DOHH2 (cell line): Measurements from ENCODE around the gene SMIM3.
A peak's percentile ranks its signal among the peaks of the same experiment; 100 is the strongest.

Experiments used
- H3F3A ChIP-seq: fragments of 200-600 bp; sonication (generic), shearing (Covaris generic); 2 replicates; pipeline ENCODE4 v1.6.0; 2016; ENCODE audit warnings: antibody characterized with exemption, mild to moderate bottlenecking; ENCODE audit not compliant: control insufficient read depth, insufficient read depth
- H3K27ac ChIP-seq: fragments of 200-600 bp; sonication (generic); 2 replicates; pipeline ENCODE4 v1.5.1; 2014; ENCODE audit warnings: low read depth, mild to moderate bottlenecking, low read length, moderate library complexity
- H3K27me3 ChIP-seq: fragments of 200-600 bp; sonication (generic); 2 replicates; pipeline ENCODE4 v1.6.1; 2014; ENCODE audit warnings: mild to moderate bottlenecking, low read length, mixed read lengths; ENCODE audit not compliant: control insufficient read depth
- H3K36me3 ChIP-seq: fragments of 200-600 bp; sonication (generic); 2 replicates; pipeline ENCODE4 v1.6.1; 2014; ENCODE audit warnings: mild to moderate bottlenecking, low read length, moderate library complexity, mixed read lengths; ENCODE audit not compliant: control insufficient read depth
- H3K4me1 ChIP-seq: fragments of 200-600 bp; sonication (generic); 2 replicates; pipeline ENCODE4 v1.6.1; 2014; ENCODE audit warnings: mild to moderate bottlenecking, low read length, mixed read lengths; ENCODE audit not compliant: control insufficient read depth
- H3K4me2 ChIP-seq: fragments of 200-600 bp; sonication (generic); 2 replicates; pipeline ENCODE4 v1.6.0; 2014; ENCODE audit warnings: mild to moderate bottlenecking, low read length, moderate library complexity
- H3K4me3 ChIP-seq: fragments of 200-600 bp; sonication (generic); 2 replicates; pipeline ENCODE4 v1.5.1; 2014; ENCODE audit warnings: mild to moderate bottlenecking, low read length, mixed read lengths
- H3K79me2 ChIP-seq: fragments of 200-600 bp; sonication (generic); 2 replicates; pipeline ENCODE4 v1.6.1; 2014; ENCODE audit warnings: mild to moderate bottlenecking, low read length, mixed read lengths; ENCODE audit not compliant: control insufficient read depth
- H3K9me2 ChIP-seq: fragments of 200-600 bp; sonication (generic); replicated peaks from 2 replicates; pipeline ENCODE4 v1.6.1; 2014; ENCODE audit warnings: mild to moderate bottlenecking, low read length, mixed read lengths; ENCODE audit not compliant: control insufficient read depth
- H3K9me3 ChIP-seq: fragments of 200-600 bp; sonication (generic); 2 replicates; pipeline ENCODE4 v1.6.1; 2014; ENCODE audit warnings: antibody characterized with exemption, low read length, mixed read lengths; ENCODE audit not compliant: control insufficient read depth, insufficient read depth
- H4K20me1 ChIP-seq: fragments of 200-600 bp; sonication (generic); 2 replicates; pipeline ENCODE4 v1.6.0; 2014; ENCODE audit warnings: low read depth, mild to moderate bottlenecking, antibody characterized with exemption, low read length, moderate library complexity; ENCODE audit not compliant: control insufficient read depth, insufficient read depth
- CTCF ChIP-seq: fragments of 200-600 bp; sonication (generic); IDR thresholded peaks from one replicate; pipeline ENCODE4 v1.5.1; 2014; ENCODE audit warnings: antibody characterized with exemption, mild to moderate bottlenecking, low read depth, low read length; ENCODE audit not compliant: poor library complexity, severe bottlenecking
- EZH2phosphoT487 ChIP-seq: fragments of 200-600 bp; sonication (generic); IDR thresholded peaks from 2 replicates; pipeline ENCODE4 v1.6.1; 2017; ENCODE audit warnings: borderline replicate concordance, mild to moderate bottlenecking, antibody characterized with exemption, low read length, moderate library complexity, mixed read lengths

Gene SMIM3

GRCh38 chr5:150779397-150780186 lies 1.0 kb downstream of the SMIM3 start:
- TF ChIP-seq EZH2phosphoT487 = no peak
- TF ChIP-seq CTCF = no peak
- Histone ChIP-seq H4K20me1 (no peaks in the 10 kb centered on the region), H3K27ac (peak overlapping the region; percentile 50), H3K9me2 (no peaks in the 10 kb centered on the region), H3K4me2 (peak overlapping the region; percentile 33), H3K4me1 (peaks cover 28% of the 10 kb centered on the region), H3F3A (no peaks in the 10 kb centered on the region), H3K79me2 (no peaks in the 10 kb centered on the region), H3K36me3 (no peaks in the 10 kb centered on the region), H3K4me3 (no peak overlapping the region), H3K27me3 (peaks cover 15% of the 10 kb centered on the region), H3K9me3 (no peaks in the 10 kb centered on the region)

GRCh38 chr5:150780187-150780692 lies 1.7 kb downstream of the SMIM3 start:
- Histone ChIP-seq H3K9me3 (no peaks in the 10 kb centered on the region), H4K20me1 (no peaks in the 10 kb centered on the region), H3K36me3 (no peaks in the 10 kb centered on the region), H3K9me2 (no peaks in the 10 kb centered on the region), H3K79me2 (no peaks in the 10 kb centered on the region), H3K27ac (peak overlapping the region; percentile 50), H3F3A (no peaks in the 10 kb centered on the region), H3K27me3 (peaks cover 15% of the 10 kb centered on the region), H3K4me1 (peaks cover 28% of the 10 kb centered on the region), H3K4me3 (no peak overlapping the region), H3K4me2 (peak overlapping the region; percentile 33)
- TF ChIP-seq CTCF (no peak), EZH2phosphoT487 (no peak)

- Histone ChIP-seq H3K4me1 (peaks cover 28% of the 10 kb centered on the region), H3K79me2 (no peaks in the 10 kb centered on the region), H3K9me2 (no peaks in the 10 kb centered on the region), H3K9me3 (no peaks in the 10 kb centered on the region), H4K20me1 (no peaks in the 10 kb centered on the region), H3K27ac (peak overlapping the region; percentile 15; the same call in 1 of the 2 replicates), H3K27me3 (peaks cover 15% of the 10 kb centered on the region), H3K36me3 (no peaks in the 10 kb centered on the region), H3F3A (no peaks in the 10 kb centered on the region), H3K4me2 (0 out of 2 replicates have a peak overlapping the region, but pooled peaks have one; percentile 33), H3K4me3 (no peak overlapping the region)
- TF ChIP-seq EZH2phosphoT487 (no peak), CTCF (no peak)
Observed at GRCh38 chr5:150780816-150781221, 2.3 kb downstream of the SMIM3 start.
